ENCODE results near the gene APP.

APP gene

GRCh38 chr21:26177187-26177586 lies 6.6 kb upstream of the APP start:
- no peaks in the 10 kb centered on the region for H3K79me2 ChIP-seq (ENCODE audit: insufficient read depth, low read length)
- no peaks in the 10 kb centered on the region for H3K9me3 ChIP-seq (ENCODE audit: insufficient read depth, low read length, severe bottlenecking)
- no peaks in the 10 kb centered on the region for H3K27me3 ChIP-seq (ENCODE audit: insufficient read depth, low read length, poor library complexity)
- H4K20me1 ChIP-seq (ENCODE audit: insufficient read depth, low read length), result no peaks in the 10 kb centered on the region
- DNase-seq (peak; percentile 15), ATAC-seq (ENCODE audit: insufficient read depth, low read depth) (peak; percentile 68; the same call in 2 of the 3 replicates)
- H3K9ac ChIP-seq (ENCODE audit: low read depth, low read length), result no peak overlapping the region
- no peak overlapping the region for H3K4me3 ChIP-seq (ENCODE audit: low read depth in 1 of 2, low read length in 2 of 2)
- H3K27ac ChIP-seq (ENCODE audit: low read length), result no peak overlapping the region
- H3K36me3 ChIP-seq (ENCODE audit: insufficient read depth, low read length), result no peaks in the 10 kb centered on the region
- H3K4me1 ChIP-seq (ENCODE audit: insufficient read depth, low read length), result peaks cover 11% of the 10 kb centered on the region
- H2AFZ ChIP-seq (ENCODE audit: low read depth, low read length), result no peak overlapping the region; the same call in 1 of the 2 replicates
- no peak overlapping the region for H3K4me2 ChIP-seq (ENCODE audit: insufficient read depth, low read length)
- TF ChIP-seq EZH2 (IDR thresholded peaks at IDR 0.05; ENCODE audit: borderline replicate concordance, low read depth, low read length, severe bottlenecking) (no peak), CTCF (IDR thresholded peaks at IDR 0.05; ENCODE audit: borderline replicate concordance, extremely low read depth, low read length, poor library complexity, severe bottlenecking) (no peak)

GRCh38 chr21:26171258-26172100 lies 909 bp upstream of the APP start:
- H2AFZ ChIP-seq (ENCODE audit: low read depth, low read length), result no peak overlapping the region
- H3K9ac ChIP-seq (ENCODE audit: low read depth, low read length), result no peak overlapping the region
- no peaks in the 10 kb centered on the region for H3K4me1 ChIP-seq (ENCODE audit: insufficient read depth, low read length)
- no peak overlapping the region for H3K4me2 ChIP-seq (ENCODE audit: insufficient read depth, low read length)
- ATAC-seq (ENCODE audit: insufficient read depth, low read depth) (no peak), DNase-seq (no peak)
- no peak overlapping the region for H3K27ac ChIP-seq (ENCODE audit: low read length)
- no peaks in the 10 kb centered on the region for H3K79me2 ChIP-seq (ENCODE audit: insufficient read depth, low read length)
- no peak overlapping the region for H3K4me3 ChIP-seq (ENCODE audit: low read depth in 1 of 2, low read length in 2 of 2)
- H3K27me3 ChIP-seq (ENCODE audit: insufficient read depth, low read length, poor library complexity), result no peaks in the 10 kb centered on the region
- H3K36me3 ChIP-seq (ENCODE audit: insufficient read depth, low read length), result no peaks in the 10 kb centered on the region
- no peaks in the 10 kb centered on the region for H3K9me3 ChIP-seq (ENCODE audit: insufficient read depth, low read length, severe bottlenecking)
- no peaks in the 10 kb centered on the region for H4K20me1 ChIP-seq (ENCODE audit: insufficient read depth, low read length)
- no peak for TF ChIP-seq EZH2 (IDR thresholded peaks at IDR 0.05; ENCODE audit: borderline replicate concordance, low read depth, low read length, severe bottlenecking)
- TF ChIP-seq CTCF (IDR thresholded peaks at IDR 0.05; ENCODE audit: borderline replicate concordance, extremely low read depth, low read length, poor library complexity, severe bottlenecking), result no peak

- H3K79me2 ChIP-seq (ENCODE audit: insufficient read depth, low read length), result no peaks in the 10 kb centered on the region
- H3K9me3 ChIP-seq (ENCODE audit: insufficient read depth, low read length, severe bottlenecking), result no peaks in the 10 kb centered on the region
- H3K27me3 ChIP-seq (ENCODE audit: insufficient read depth, low read length, poor library complexity), result no peaks in the 10 kb centered on the region
- H3K27ac ChIP-seq (ENCODE audit: low read length), result no peak overlapping the region
- no peak overlapping the region for H3K9ac ChIP-seq (ENCODE audit: low read depth, low read length)
- ATAC-seq (ENCODE audit: insufficient read depth, low read depth) (no peak), DNase-seq (no peak)
- TF ChIP-seq CTCF (IDR thresholded peaks at IDR 0.05; ENCODE audit: borderline replicate concordance, extremely low read depth, low read length, poor library complexity, severe bottlenecking) (no peak), EZH2 (IDR thresholded peaks at IDR 0.05; ENCODE audit: borderline replicate concordance, low read depth, low read length, severe bottlenecking) (no peak)
- H2AFZ ChIP-seq (ENCODE audit: low read depth, low read length), result no peak overlapping the region
- H3K4me1 ChIP-seq (ENCODE audit: insufficient read depth, low read length), result no peaks in the 10 kb centered on the region
- H4K20me1 ChIP-seq (ENCODE audit: insufficient read depth, low read length), result no peaks in the 10 kb centered on the region
- H3K4me2 ChIP-seq (ENCODE audit: insufficient read depth, low read length), result no peak overlapping the region
- H3K4me3 ChIP-seq (ENCODE audit: low read depth in 1 of 2, low read length in 2 of 2), result no peak overlapping the region
- H3K36me3 ChIP-seq (ENCODE audit: insufficient read depth, low read length), result no peaks in the 10 kb centered on the region
These were observed 729 bp downstream of the APP start for GRCh38 chr21:26169611-26170470.
